Activated naive CD4-positive, alpha-beta T cell (primary cell): ENCODE data around the gene CIB4.

Experiments used
- DNase-seq, 4 experiments: peaks; one replicate each; lab custom pipeline; 2025; lab: John Stamatoyannopoulos, UW

CIB4 gene

GRCh38 chr2:26642429-26642828, 1.3 kb upstream of the CIB4 start:
- no peak for DNase-seq

GRCh38 chr2:26640331-26640745, 828 bp downstream of the CIB4 start:
- no peak for DNase-seq

GRCh38 chr2:26639685-26640243, 1.4 kb downstream of the CIB4 start:
- no peak for DNase-seq

GRCh38 chr2:26637811-26638310, 3.3 kb downstream of the CIB4 start:
- DNase-seq: no peak

- DNase-seq: no peak
Measured at GRCh38 chr2:26636935-26637334, 4.2 kb downstream of the CIB4 start.

- no peak for DNase-seq
Measured at GRCh38 chr2:26635401-26635800, 5.8 kb downstream of the CIB4 start.

- no peak for DNase-seq
Measured at GRCh38 chr2:26634636-26635230, 6.4 kb downstream of the CIB4 start.

- DNase-seq: no peak
Measured at GRCh38 chr2:26633993-26634595, 7.1 kb downstream of the CIB4 start.

GRCh38 chr2:26633351-26633945, 7.7 kb downstream of the CIB4 start:
- no peak for DNase-seq

- no peak for DNase-seq
Measured at GRCh38 chr2:26632624-26633185, 8.5 kb downstream of the CIB4 start.

- no peak for DNase-seq
Measured at GRCh38 chr2:26631401-26632170, 9.6 kb downstream of the CIB4 start.

GRCh38 chr2:26630669-26631360, 10.4 kb downstream of the CIB4 start:
- no peak for DNase-seq

GRCh38 chr2:26630235-26630634, 10.9 kb downstream of the CIB4 start:
- DNase-seq: no peak

GRCh38 chr2:26629751-26630150, 11.4 kb downstream of the CIB4 start:
- no peak for DNase-seq

GRCh38 chr2:26629346-26629630, 11.9 kb downstream of the CIB4 start:
- DNase-seq: no peak

GRCh38 chr2:26628561-26629345, 12.4 kb downstream of the CIB4 start:
- DNase-seq: no peak

- no peak for DNase-seq
Measured at GRCh38 chr2:26627350-26628105, 13.6 kb downstream of the CIB4 start.

GRCh38 chr2:26626606-26627005, 14.6 kb downstream of the CIB4 start:
- DNase-seq: no peak

- no peak for DNase-seq
Measured at GRCh38 chr2:26623541-26624495, 17.3 kb downstream of the CIB4 start.
